ENCODE data around the gene ACACB.

GRCh38 chr12:109295764-109296425 lies 179.5 kb downstream of the ACACB start:
- TF ChIP-seq MAX (CRISPR knock-in tag; IDR thresholded peaks at IDR 0.05) (no peak), MYBL2 (CRISPR knock-in tag; IDR thresholded peaks at IDR 0.05) (no peak), ZNF317 (CRISPR knock-in tag; IDR thresholded peaks at IDR 0.05; ENCODE audit: borderline replicate concordance, low read depth) (no peak), SP1 (CRISPR knock-in tag; conservative IDR thresholded peaks at IDR 0.05) (no peak)
